Measurements from ENCODE around the gene GTF3C4. TPM values are rescaled to one million over a fixed set of nuclear protein-coding genes. Genes with fewer than 3 reads are reported as not detected.

Gene GTF3C4
- polyA plus RNA-seq, 1 of the 3 experiments (the other 2 are of a cell fraction) = 2.8 TPM

DNA sequence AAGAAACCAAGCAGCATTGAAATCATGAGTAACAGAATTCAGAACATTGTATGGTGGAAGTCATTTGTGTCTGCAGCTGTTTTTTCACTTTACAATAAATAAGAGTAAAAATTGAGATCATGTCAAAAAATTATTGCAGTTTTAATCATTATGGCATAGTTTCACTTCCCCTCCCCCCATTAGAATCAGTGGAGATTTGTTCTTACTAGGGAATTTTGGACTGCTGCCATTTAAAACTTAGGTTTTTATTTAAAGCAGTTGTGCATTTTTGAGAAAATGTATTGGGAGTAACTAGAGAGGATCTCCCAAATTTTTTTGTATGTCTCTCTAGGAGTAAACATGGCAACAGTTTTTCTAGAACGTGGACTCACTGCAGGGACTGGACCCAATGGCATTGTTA is 20.4 kb downstream of the GTF3C4 start:
- ChIA-PET POLR2A (no interaction called here), CTCF (interaction anchor here (0.8 to 1.1 kb wide), 2 partner anchors 109 to 212 kb away, joined by 4 read pairs; no protein-coding TSS in a partner anchor)
- H2AFZ ChIP-seq (ENCODE audit: low read depth) = no peak overlapping the region
- H3K4me1 ChIP-seq (ENCODE audit: control insufficient read depth in 1 of 2, insufficient read depth in 2 of 2, low read depth in 1 of 2, low read length in 1 of 2) = no peaks in the 10 kb centered on the region
- H3F3A ChIP-seq (replicated peaks; ENCODE audit: insufficient read depth) = peaks cover 6% of the 10 kb centered on the region
- H3K27ac ChIP-seq (ENCODE audit: low read depth in 2 of 2, low read length in 1 of 2) = no peak overlapping the region
- H3K9ac ChIP-seq = no peak overlapping the region
- H3K36me3 ChIP-seq (replicated peaks in 1 of 2; ENCODE audit: control insufficient read depth in 1 of 2, insufficient read depth in 2 of 2, low read length in 1 of 2) = peaks cover 68 to 76% of the 10 kb centered on the region in 2 experiments
- no peak for TF ChIP-seq SIN3A (IDR thresholded peaks at IDR 0.05; ENCODE audit: borderline replicate concordance, low read depth, low read length)
- TF ChIP-seq RCOR1 (IDR thresholded peaks at IDR 0.05; ENCODE audit: low read length) = no peak
- TF ChIP-seq, protein P1, sequence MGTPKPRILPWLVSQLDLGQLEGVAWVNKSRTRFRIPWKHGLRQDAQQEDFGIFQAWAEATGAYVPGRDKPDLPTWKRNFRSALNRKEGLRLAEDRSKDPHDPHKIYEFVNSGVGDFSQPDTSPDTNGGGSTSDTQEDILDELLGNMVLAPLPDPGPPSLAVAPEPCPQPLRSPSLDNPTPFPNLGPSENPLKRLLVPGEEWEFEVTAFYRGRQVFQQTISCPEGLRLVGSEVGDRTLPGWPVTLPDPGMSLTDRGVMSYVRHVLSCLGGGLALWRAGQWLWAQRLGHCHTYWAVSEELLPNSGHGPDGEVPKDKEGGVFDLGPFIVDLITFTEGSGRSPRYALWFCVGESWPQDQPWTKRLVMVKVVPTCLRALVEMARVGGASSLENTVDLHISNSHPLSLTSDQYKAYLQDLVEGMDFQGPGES (IDR thresholded peaks at IDR 0.05; ENCODE audit: low read depth, low read length) = no peak
- TF ChIP-seq, protein P2, sequence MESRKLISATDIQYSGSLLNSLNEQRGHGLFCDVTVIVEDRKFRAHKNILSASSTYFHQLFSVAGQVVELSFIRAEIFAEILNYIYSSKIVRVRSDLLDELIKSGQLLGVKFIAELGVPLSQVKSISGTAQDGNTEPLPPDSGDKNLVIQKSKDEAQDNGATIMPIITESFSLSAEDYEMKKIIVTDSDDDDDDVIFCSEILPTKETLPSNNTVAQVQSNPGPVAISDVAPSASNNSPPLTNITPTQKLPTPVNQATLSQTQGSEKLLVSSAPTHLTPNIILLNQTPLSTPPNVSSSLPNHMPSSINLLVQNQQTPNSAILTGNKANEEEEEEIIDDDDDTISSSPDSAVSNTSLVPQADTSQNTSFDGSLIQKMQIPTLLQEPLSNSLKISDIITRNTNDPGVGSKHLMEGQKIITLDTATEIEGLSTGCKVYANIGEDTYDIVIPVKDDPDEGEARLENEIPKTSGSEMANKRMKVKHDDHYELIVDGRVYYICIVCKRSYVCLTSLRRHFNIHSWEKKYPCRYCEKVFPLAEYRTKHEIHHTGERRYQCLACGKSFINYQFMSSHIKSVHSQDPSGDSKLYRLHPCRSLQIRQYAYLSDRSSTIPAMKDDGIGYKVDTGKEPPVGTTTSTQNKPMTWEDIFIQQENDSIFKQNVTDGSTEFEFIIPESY (IDR thresholded peaks at IDR 0.05; ENCODE audit: borderline replicate concordance, low read depth) = no peak
- no peak for DNase-seq
- 100% methylated on average over 1 of the region's 1 CpG for WGBS (ENCODE audit: low lambda C conversion rate)
- no peaks in the 10 kb centered on the region for H3K27me3 ChIP-seq (ENCODE audit: insufficient read depth)
- no peaks in the 10 kb centered on the region for H3K9me2 ChIP-seq
- no peak overlapping the region for H3K4me2 ChIP-seq
- H3K4me3 ChIP-seq (ENCODE audit: low read depth in 2 of 2, low read length in 1 of 2) = no peak overlapping the region
- H3K79me2 ChIP-seq (ENCODE audit: insufficient read depth) = peaks cover 20% of the 10 kb centered on the region; the same call in 1 of the 2 replicates
- H4K20me1 ChIP-seq (ENCODE audit: insufficient read depth) = no peaks in the 10 kb centered on the region
- H3K9me3 ChIP-seq = no peaks in the 10 kb centered on the region

DNA sequence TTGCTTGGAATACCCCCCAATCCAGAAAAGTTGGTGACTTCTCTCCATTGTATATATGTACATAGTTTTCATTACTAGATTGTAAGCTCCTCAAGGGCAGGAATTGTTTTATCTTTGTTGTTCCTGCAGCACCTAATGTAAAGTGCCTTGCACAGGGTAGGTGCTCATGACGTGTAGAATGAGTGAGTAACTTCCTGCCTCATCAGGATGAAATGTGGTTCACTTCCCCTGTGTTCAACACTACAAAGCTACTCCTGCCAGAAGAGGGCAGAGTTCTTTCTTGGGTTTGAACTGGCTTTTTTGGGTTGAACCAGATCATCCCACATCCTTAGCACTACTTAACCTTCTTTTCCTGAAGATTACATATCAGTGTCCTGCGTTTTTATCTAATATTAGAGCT is 23.9 kb downstream of the GTF3C4 start:
- no peak overlapping the region for H3K4me3 ChIP-seq (ENCODE audit: low read depth in 2 of 2, low read length in 1 of 2)
- ChIA-PET CTCF (interaction anchor here (0.8 to 1.0 kb wide), 3 partner anchors 43 to 208 kb away, joined by 3 to 4 read pairs (median 3); no protein-coding TSS in a partner anchor), POLR2A (interaction anchor here (0.5 kb wide), 1 partner anchor 25 kb away, joined by 3 read pairs; the partner anchor contains the start of gene DDX31)
- peaks cover 11% of the 10 kb centered on the region; the same call in 1 of the 2 replicates for H3K9me3 ChIP-seq
- no peak overlapping the region for H2AFZ ChIP-seq (ENCODE audit: low read depth)
- TF ChIP-seq FOXM1 (IDR thresholded peaks at IDR 0.05; ENCODE audit: low read depth) (no peak), YY1 (IDR thresholded peaks at IDR 0.05; ENCODE audit: low read depth) (no peak), CHD2 (IDR thresholded peaks at IDR 0.05; ENCODE audit: low read length, partially characterized antibody) (no peak), EZH2phosphoT487 (IDR thresholded peaks at IDR 0.05; ENCODE audit: borderline replicate concordance, low read depth) (no peak)
- TF ChIP-seq, protein P3, sequence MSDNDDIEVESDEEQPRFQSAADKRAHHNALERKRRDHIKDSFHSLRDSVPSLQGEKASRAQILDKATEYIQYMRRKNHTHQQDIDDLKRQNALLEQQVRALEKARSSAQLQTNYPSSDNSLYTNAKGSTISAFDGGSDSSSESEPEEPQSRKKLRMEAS (IDR thresholded peaks at IDR 0.05; ENCODE audit: low read depth) = no peak
- TF ChIP-seq, protein P4, sequence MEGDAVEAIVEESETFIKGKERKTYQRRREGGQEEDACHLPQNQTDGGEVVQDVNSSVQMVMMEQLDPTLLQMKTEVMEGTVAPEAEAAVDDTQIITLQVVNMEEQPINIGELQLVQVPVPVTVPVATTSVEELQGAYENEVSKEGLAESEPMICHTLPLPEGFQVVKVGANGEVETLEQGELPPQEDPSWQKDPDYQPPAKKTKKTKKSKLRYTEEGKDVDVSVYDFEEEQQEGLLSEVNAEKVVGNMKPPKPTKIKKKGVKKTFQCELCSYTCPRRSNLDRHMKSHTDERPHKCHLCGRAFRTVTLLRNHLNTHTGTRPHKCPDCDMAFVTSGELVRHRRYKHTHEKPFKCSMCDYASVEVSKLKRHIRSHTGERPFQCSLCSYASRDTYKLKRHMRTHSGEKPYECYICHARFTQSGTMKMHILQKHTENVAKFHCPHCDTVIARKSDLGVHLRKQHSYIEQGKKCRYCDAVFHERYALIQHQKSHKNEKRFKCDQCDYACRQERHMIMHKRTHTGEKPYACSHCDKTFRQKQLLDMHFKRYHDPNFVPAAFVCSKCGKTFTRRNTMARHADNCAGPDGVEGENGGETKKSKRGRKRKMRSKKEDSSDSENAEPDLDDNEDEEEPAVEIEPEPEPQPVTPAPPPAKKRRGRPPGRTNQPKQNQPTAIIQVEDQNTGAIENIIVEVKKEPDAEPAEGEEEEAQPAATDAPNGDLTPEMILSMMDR (IDR thresholded peaks at IDR 0.05) = 0 out of 2 replicates have a peak, but pooled peaks have one; percentile 12
- H3K27me3 ChIP-seq (ENCODE audit: insufficient read depth) = no peaks in the 10 kb centered on the region
- H4K20me1 ChIP-seq (ENCODE audit: insufficient read depth) = no peaks in the 10 kb centered on the region
- H3K4me2 ChIP-seq = no peak overlapping the region
- 89% methylated on average over 2 of the region's 2 CpGs for whole genome bisulfite sequencing (ENCODE audit: low lambda C conversion rate)
- H3F3A ChIP-seq (replicated peaks; ENCODE audit: insufficient read depth) = peaks cover 8% of the 10 kb centered on the region
- peaks cover 36 to 47% of the 10 kb centered on the region in 2 experiments for H3K36me3 ChIP-seq (replicated peaks in 1 of 2; ENCODE audit: control insufficient read depth in 1 of 2, insufficient read depth in 2 of 2, low read length in 1 of 2)
- DNase-seq = no peak
- H3K4me1 ChIP-seq (ENCODE audit: control insufficient read depth in 1 of 2, insufficient read depth in 2 of 2, low read depth in 1 of 2, low read length in 1 of 2) = no peaks in the 10 kb centered on the region
- 0 out of 2 replicates have a peak, but pooled peaks cover 3% of the 10 kb centered on the region for H3K79me2 ChIP-seq (ENCODE audit: insufficient read depth)
- no peaks in the 10 kb centered on the region for H3K9me2 ChIP-seq
- no peak overlapping the region for H3K27ac ChIP-seq (ENCODE audit: low read depth in 2 of 2, low read length in 1 of 2)
- no peak overlapping the region for H3K9ac ChIP-seq
